ENCODE results near the gene FAM78A.

- no peak for TF ChIP-seq CTCF (conservative IDR thresholded peaks at IDR 0.05)
- TF ChIP-seq EZH2 (IDR thresholded peaks at IDR 0.05; ENCODE audit: low read depth), result no peak
Measured at GRCh38 chr9:131287359-131287758, 11.0 kb upstream of the FAM78A start.

Data from PC-9 (cell line).